MCF 10A (cell line): ENCODE results near the gene PNLDC1. TPM values are rescaled to one million over a fixed set of nuclear protein-coding genes. Genes with fewer than 3 reads are reported as not detected.
"Not testable (repeated sequence)": the region's sequence is repeated elsewhere in the genome, so short reads cannot be mapped to it uniquely, and the experiment has no call there.

Source experiments
- BruUV-seq: library from RNA; stranded (reverse); fragments of 400-500 nt; replicated peaks from 2 replicates; lab custom pipeline; 2021; lab: Mats Ljungman, UMichigan
- CTCF ChIA-PET: fragments of 300-600 bp; sonication (Branson Sonifier 250); formaldehyde crosslinking; extraction: SDS; loops from one replicate; lab custom pipeline; 2021; ENCODE audit warnings: antibody characterized with exemption, inconsistent platforms; lab: Yijun Ruan, JAX
- POLR2A ChIA-PET: fragments of 300-600, 350-650 bp; sonication (Branson Sonifier 250); formaldehyde crosslinking; extraction: SDS; loops from one replicate; lab custom pipeline; 2020; ENCODE audit warnings: antibody characterized with exemption, inconsistent platforms; lab: Yijun Ruan, JAX
- DNase-seq: peaks from one replicate; pipeline ENCODE4 v3.0.0-alpha.2; 2018; ENCODE audit not compliant: unreplicated experiment
- H3K27ac Mint-ChIP-seq: one replicate; pipeline ENCODE4 v1.8.0; 2022; ENCODE audit warnings: mild to moderate bottlenecking, low read depth, mixed read lengths; ENCODE audit not compliant: unreplicated experiment
- H3K27me3 Mint-ChIP-seq: one replicate; pipeline ENCODE4 v1.8.0; 2022; ENCODE audit warnings: mixed read lengths; ENCODE audit not compliant: insufficient read depth, unreplicated experiment
- H3K36me3 Mint-ChIP-seq: one replicate; pipeline ENCODE4 v1.8.0; 2022; ENCODE audit warnings: mild to moderate bottlenecking, moderate library complexity, mixed read lengths; ENCODE audit not compliant: insufficient read depth, unreplicated experiment
- H3K4me1 Mint-ChIP-seq: one replicate; pipeline ENCODE4 v1.8.0; 2022; ENCODE audit warnings: mixed read lengths; ENCODE audit not compliant: insufficient read depth, unreplicated experiment
- H3K4me3 Mint-ChIP-seq: one replicate; pipeline ENCODE4 v1.8.0; 2022; ENCODE audit warnings: mild to moderate bottlenecking, moderate library complexity, mixed read lengths; ENCODE audit not compliant: unreplicated experiment
- H3K9me3 Mint-ChIP-seq: one replicate; pipeline ENCODE4 v1.8.0; 2022; ENCODE audit warnings: mixed read lengths; ENCODE audit not compliant: unreplicated experiment
- intact Hi-C: fragments of 100-400 bp; cut with micrococcal nuclease; formaldehyde crosslinking; loops from 2 replicates; pipeline ENCODE4 v1.14.1; 2022
- total RNA-seq: library from RNA; stranded (reverse); gene quantifications from 2 replicates; pipeline ENCODE4 v1.2.3, GENCODE V29; 2022
- TF ChIP-seq, protein P1 (sequence below): fragments of 200-600 bp; IDR thresholded peaks from one replicate; pipeline ENCODE4 v1.8.0; 2022; ENCODE audit warnings: antibody characterized with exemption, mild to moderate bottlenecking; ENCODE audit not compliant: unreplicated experiment

Gene PNLDC1
- total RNA-seq, 1 experiment from 2014 or later, result not detected

DNA sequence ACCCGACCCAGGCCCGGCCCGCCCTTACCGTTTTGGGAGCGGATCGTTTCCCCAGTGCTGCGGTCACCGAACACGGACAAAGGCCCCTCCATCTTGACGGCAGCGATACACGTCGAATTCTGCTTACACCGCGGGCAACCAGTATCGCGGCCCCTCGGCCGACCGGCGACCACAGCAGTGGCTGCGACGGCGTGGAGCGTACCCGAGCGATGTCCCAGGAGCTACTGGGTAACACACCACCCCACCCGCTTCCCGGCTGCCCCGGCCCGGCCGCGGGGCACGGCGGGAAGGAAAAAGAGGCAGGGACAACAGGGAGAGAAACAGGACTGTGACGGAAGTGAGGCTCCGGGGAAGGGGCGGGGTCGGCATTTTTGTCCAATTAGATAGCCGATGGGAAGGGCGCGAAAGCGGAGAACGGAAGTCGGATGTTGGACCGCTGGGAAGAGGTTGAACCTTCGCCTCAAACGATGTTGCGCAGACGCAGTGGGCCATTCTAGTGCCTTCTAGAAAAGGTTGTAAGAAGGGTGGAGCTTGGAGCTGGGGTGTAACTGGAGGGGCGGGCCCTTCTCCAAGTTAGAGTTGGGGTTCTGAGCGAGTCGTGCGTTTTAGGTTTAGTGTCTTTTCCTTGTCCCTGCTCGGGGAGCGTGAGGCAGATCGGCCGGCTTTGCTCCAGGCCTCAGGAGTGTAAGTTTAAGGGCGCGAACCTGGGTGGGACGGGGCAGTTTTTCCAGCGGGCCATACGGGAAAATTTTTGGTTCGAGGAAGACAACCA, 10.5 kb upstream of the PNLDC1 start, which contains the start of gene TCP1:
TSS of gene TCP1 (minus strand) at position 226 of the 772 bp plus-strand sequence. CDS start at position 92, 134 bp downstream.
- Mint-ChIP-seq H3K27me3 (no peaks in the 10 kb centered on the region), H3K36me3 (peaks cover 81% of the 10 kb centered on the region), H3K4me1 (peaks cover 28% of the 10 kb centered on the region), H3K4me3 (peak within 1 kb of the TSS; percentile 99), H3K9me3 (no peaks in the 10 kb centered on the region), H3K27ac (peak within 1 kb of the TSS; percentile 98)
- BruUV-seq, result no TSS peak
- intact Hi-C loops, result loop anchor here (1.0 to 5.0 kb wide), 5 partner anchors 17 to 253 kb away; partner anchors contain the start of gene WTAP
- ChIA-PET CTCF (interaction anchor here (0.6 to 2.3 kb wide), 7 partner anchors 62 to 151 kb away, joined by 3 to 9 read pairs (median 3); no protein-coding TSS in a partner anchor), POLR2A (interaction anchor here (0.7 to 8.8 kb wide), 40 partner anchors 10 to 1228 kb away, joined by 3 to 198 read pairs (median 6); partner anchors contain the start of genes ACAT2, PNLDC1, SOD2 and WTAP)
- TF ChIP-seq, protein P1, sequence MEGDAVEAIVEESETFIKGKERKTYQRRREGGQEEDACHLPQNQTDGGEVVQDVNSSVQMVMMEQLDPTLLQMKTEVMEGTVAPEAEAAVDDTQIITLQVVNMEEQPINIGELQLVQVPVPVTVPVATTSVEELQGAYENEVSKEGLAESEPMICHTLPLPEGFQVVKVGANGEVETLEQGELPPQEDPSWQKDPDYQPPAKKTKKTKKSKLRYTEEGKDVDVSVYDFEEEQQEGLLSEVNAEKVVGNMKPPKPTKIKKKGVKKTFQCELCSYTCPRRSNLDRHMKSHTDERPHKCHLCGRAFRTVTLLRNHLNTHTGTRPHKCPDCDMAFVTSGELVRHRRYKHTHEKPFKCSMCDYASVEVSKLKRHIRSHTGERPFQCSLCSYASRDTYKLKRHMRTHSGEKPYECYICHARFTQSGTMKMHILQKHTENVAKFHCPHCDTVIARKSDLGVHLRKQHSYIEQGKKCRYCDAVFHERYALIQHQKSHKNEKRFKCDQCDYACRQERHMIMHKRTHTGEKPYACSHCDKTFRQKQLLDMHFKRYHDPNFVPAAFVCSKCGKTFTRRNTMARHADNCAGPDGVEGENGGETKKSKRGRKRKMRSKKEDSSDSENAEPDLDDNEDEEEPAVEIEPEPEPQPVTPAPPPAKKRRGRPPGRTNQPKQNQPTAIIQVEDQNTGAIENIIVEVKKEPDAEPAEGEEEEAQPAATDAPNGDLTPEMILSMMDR, result no peak
- peak; percentile 100 for DNase-seq

DNA sequence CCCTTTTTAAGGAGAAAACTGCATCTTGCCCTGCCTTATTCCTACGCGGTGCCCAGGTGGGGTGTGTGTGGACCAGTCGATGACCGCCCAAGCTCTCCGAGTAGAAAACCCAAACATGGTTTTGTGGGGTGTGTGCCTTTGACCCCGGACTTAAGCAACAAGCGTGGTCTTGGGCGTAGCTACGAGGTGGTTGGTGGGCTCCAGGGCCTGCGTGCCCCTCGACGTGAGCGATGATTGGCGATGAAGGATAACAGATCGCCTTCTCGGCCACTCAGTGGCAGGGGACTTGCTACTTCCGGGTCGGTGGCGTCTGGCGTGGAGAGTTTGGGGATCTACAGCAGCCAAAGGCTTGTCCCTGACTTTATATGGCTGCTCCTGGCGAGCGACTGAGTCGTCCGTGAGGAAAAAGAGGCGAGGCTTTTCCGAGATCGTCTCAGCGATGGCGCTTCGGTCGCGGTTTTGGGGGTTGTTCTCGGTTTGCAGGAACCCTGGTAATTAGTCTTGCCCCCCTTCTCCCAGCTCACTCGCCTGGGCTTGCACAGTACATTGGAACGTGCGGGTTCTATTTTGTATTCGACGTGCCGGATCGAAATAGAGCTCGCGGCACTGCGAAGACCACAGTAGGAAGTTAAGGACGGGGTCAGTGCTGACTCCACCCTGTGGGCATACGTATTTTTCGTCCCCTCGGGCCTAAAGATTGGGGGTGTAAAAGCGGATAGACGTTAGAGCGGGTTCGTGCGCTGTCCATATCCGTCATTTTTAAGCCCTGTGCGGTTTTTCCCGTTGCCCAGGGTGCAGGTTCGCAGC, 9.7 kb upstream of the PNLDC1 start, which contains the start of gene MRPL18:
TSS of gene MRPL18 (plus strand) at position 319 of the 807 bp plus-strand sequence. CDS start at position 440, 121 bp downstream.
- H3K4me1 Mint-ChIP-seq, result peaks cover 33% of the 10 kb centered on the region
- H3K4me3 Mint-ChIP-seq, result peak within 1 kb of the TSS; percentile 99
- H3K9me3 Mint-ChIP-seq, result no peaks in the 10 kb centered on the region
- H3K27ac Mint-ChIP-seq, result peak within 1 kb of the TSS; percentile 98
- TF ChIP-seq, protein P1, result no peak
- no peaks in the 10 kb centered on the region for H3K27me3 Mint-ChIP-seq
- DNase-seq, result peak; percentile 97
- POLR2A ChIA-PET, result interaction anchor here (0.5 to 8.8 kb wide), 39 partner anchors 10 to 1950 kb away, joined by 3 to 198 read pairs (median 7); partner anchors contain the start of genes ACAT2, PNLDC1, SOD2 and WTAP
- intact Hi-C loops, result loop anchor here (1.0 to 2.0 kb wide), 2 partner anchors 16 to 99 kb away; no protein-coding TSS in a partner anchor
- BruUV-seq, result TSS peak; percentile 40
- CTCF ChIA-PET, result interaction anchor here (0.6 to 3.6 kb wide), 11 partner anchors 43 to 484 kb away, joined by 3 to 34 read pairs (median 3); no protein-coding TSS in a partner anchor
- peaks cover 79% of the 10 kb centered on the region for H3K36me3 Mint-ChIP-seq

DNA sequence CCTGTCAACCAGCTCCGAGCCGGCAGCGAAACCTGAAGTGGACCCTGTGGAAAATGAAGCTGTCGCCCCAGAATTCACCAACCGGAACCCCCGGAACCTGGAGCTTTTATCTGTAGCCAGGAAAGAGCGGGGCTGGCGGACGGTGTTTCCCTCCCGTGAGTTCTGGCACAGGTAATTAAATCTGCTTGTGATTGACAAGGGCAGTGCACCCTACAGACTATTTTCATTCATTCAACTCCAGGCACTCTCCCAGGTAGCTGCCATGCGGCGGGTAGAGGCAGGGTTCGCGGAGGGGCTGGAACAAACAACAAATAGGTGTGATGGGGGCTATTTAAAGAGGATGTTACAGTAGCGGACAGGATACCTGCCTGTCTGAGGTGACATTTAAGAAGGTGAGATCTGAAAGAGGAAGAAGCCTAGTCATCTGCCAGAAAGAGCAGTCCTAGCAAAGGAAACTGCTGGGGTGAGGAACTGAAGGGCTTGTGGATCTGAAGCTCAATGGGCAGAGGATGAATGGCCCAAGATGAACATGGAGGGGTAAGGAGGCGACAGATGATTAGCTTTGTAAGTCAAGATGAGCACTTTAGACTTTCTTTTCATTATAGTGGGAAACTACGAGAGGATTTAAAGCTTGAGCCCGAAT, 9.0 kb upstream of the PNLDC1 start:
- intact Hi-C loops, result loop anchor here (1.0 to 2.0 kb wide), 2 partner anchors 16 to 100 kb away; no protein-coding TSS in a partner anchor
- Mint-ChIP-seq H3K27me3 (no peaks in the 10 kb centered on the region), H3K36me3 (peaks cover 79% of the 10 kb centered on the region), H3K9me3 (no peaks in the 10 kb centered on the region), H3K4me3 (peak overlapping the region; percentile 99), H3K4me1 (peaks cover 33% of the 10 kb centered on the region), H3K27ac (peak overlapping the region; percentile 98)
- ChIA-PET CTCF (interaction anchor here (0.6 to 3.6 kb wide), 11 partner anchors 15 to 483 kb away, joined by 3 to 34 read pairs (median 3); no protein-coding TSS in a partner anchor), POLR2A (interaction anchor here (0.6 to 8.8 kb wide), 24 partner anchors 10 to 1479 kb away, joined by 3 to 198 read pairs (median 10); partner anchors contain the start of genes ACAT2, PNLDC1, SOD2 and WTAP)
- BruUV-seq, result no TSS peak
- TF ChIP-seq, protein P1, result no peak
- no peak for DNase-seq

GRCh38 chr6:159794976-159795375, 5.1 kb upstream of the PNLDC1 start:
- H3K36me3 Mint-ChIP-seq, result peaks cover 83% of the 10 kb centered on the region
- DNase-seq, CTCF ChIA-PET, intact Hi-C loops, H3K9me3 Mint-ChIP-seq, BruUV-seq, H3K27me3 Mint-ChIP-seq: not testable (repeated sequence)
- peaks cover 25% of the 10 kb centered on the region for H3K4me1 Mint-ChIP-seq
- H3K4me3 Mint-ChIP-seq, result peak overlapping the region; percentile 41
- POLR2A ChIA-PET, result interaction anchor here (0.8 to 0.9 kb wide), 2 partner anchors 9 to 175 kb away, joined by 3 read pairs; no protein-coding TSS in a partner anchor
- H3K27ac Mint-ChIP-seq, result peak overlapping the region; percentile 69
